ENCODE measurements around the gene CCDC97. TPM values are rescaled to one million over a fixed set of nuclear protein-coding genes. Genes with fewer than 3 reads are reported as not detected.

CCDC97 gene
- polyA plus RNA-seq, 3 donors, result 30.9 to 37.8 (median 32.5) TPM

GRCh38 chr19:41308450-41309179 lies 1.4 kb upstream of the CCDC97 start:
- DNase-seq (ENCODE audit: extremely low read depth in 1 of 11, low read depth in 9 of 11, low spot score in 4 of 11), result peak; percentile 69 to 92 (median 82)

- DNase-seq (ENCODE audit: extremely low read depth in 1 of 11, low read depth in 9 of 11, low spot score in 4 of 11), result no peak
These were observed 566 bp upstream of the CCDC97 start for GRCh38 chr19:41309180-41310032.

- DNase-seq (ENCODE audit: extremely low read depth in 1 of 11, low read depth in 9 of 11, low spot score in 4 of 11), result no peak
These were observed 1.1 kb downstream of the CCDC97 start for GRCh38 chr19:41311072-41311471.

- no peak for DNase-seq (ENCODE audit: extremely low read depth in 1 of 11, low read depth in 9 of 11, low spot score in 4 of 11)
These were observed 1.6 kb downstream of the CCDC97 start for GRCh38 chr19:41311613-41312012.

GRCh38 chr19:41316306-41316920 lies 6.4 kb downstream of the CCDC97 start:
- no peak for DNase-seq (ENCODE audit: extremely low read depth in 1 of 11, low read depth in 9 of 11, low spot score in 4 of 11)

- no peak for DNase-seq (ENCODE audit: extremely low read depth in 1 of 11, low read depth in 9 of 11, low spot score in 4 of 11)
These were observed 8.9 kb downstream of the CCDC97 start for GRCh38 chr19:41318696-41319499.

- no peak for DNase-seq (ENCODE audit: extremely low read depth in 1 of 11, low read depth in 9 of 11, low spot score in 4 of 11)
These were observed 9.7 kb downstream of the CCDC97 start for GRCh38 chr19:41319500-41320184.

- no peak for DNase-seq (ENCODE audit: extremely low read depth in 1 of 11, low read depth in 9 of 11, low spot score in 4 of 11)
These were observed 10.2 kb downstream of the CCDC97 start for GRCh38 chr19:41320185-41320518.

- DNase-seq (ENCODE audit: extremely low read depth in 1 of 11, low read depth in 9 of 11, low spot score in 4 of 11), result no peak
These were observed 10.6 kb downstream of the CCDC97 start for GRCh38 chr19:41320568-41320967.

- no peak for DNase-seq (ENCODE audit: extremely low read depth in 1 of 11, low read depth in 9 of 11, low spot score in 4 of 11)
These were observed 11.2 kb downstream of the CCDC97 start for GRCh38 chr19:41321204-41321599.

- DNase-seq (ENCODE audit: extremely low read depth in 1 of 11, low read depth in 9 of 11, low spot score in 4 of 11), result no peak
These were observed 11.8 kb downstream of the CCDC97 start for GRCh38 chr19:41321600-41322270.

- DNase-seq (ENCODE audit: extremely low read depth in 1 of 11, low read depth in 9 of 11, low spot score in 4 of 11), result no peak
These were observed 12.5 kb downstream of the CCDC97 start for GRCh38 chr19:41322451-41322850.

- no peak for DNase-seq (ENCODE audit: extremely low read depth in 1 of 11, low read depth in 9 of 11, low spot score in 4 of 11)
These were observed 13.1 kb downstream of the CCDC97 start for GRCh38 chr19:41323023-41323422.

GRCh38 chr19:41323430-41324125 lies 13.6 kb downstream of the CCDC97 start:
- no peak for DNase-seq (ENCODE audit: extremely low read depth in 1 of 11, low read depth in 9 of 11, low spot score in 4 of 11)

GRCh38 chr19:41324231-41324702 lies 14.3 kb downstream of the CCDC97 start:
- DNase-seq (ENCODE audit: extremely low read depth in 1 of 11, low read depth in 9 of 11, low spot score in 4 of 11), result no peak

GRCh38 chr19:41324921-41325639 lies 15.1 kb downstream of the CCDC97 start:
- no peak for DNase-seq (ENCODE audit: extremely low read depth in 1 of 11, low read depth in 9 of 11, low spot score in 4 of 11)

GRCh38 chr19:41325640-41325946 lies 15.6 kb downstream of the CCDC97 start:
- DNase-seq (ENCODE audit: extremely low read depth in 1 of 11, low read depth in 9 of 11, low spot score in 4 of 11), result no peak
